H1 (cell line): ENCODE data around the gene ZNF808. TPM values are rescaled to one million over a fixed set of nuclear protein-coding genes. Genes with fewer than 3 reads are reported as not detected.

Source experiments
- CTCF ChIA-PET: fragments of 300-600 bp; sonication (Branson Sonifier 250); formaldehyde crosslinking; loops from one replicate; lab custom pipeline; 2021; ENCODE audit not compliant: partially characterized antibody; lab: Charles Lee
- POLR2A ChIA-PET: fragments of 300-600 bp; sonication (Branson Sonifier 250); formaldehyde crosslinking; loops from one replicate; lab custom pipeline; 2021; ENCODE audit warnings: inconsistent platforms; ENCODE audit not compliant: partially characterized antibody; lab: Charles Lee
- DNase-seq, 2 experiments: peaks; one replicate each; pipeline versions ENCODE4 v3.0.0 to v3.0.0-alpha.2; 2010 to 2022; ENCODE audit warnings: low spot score in 2 of 2, low read depth in 1 of 2, mixed read lengths in 1 of 2
- FAIRE-seq: peaks from 2 replicates; lab custom pipeline; 2011; peaks lifted over from hg19 to GRCh38; lab: Jason Lieb, UNC
- H2AFZ ChIP-seq: 2 replicates; pipeline ENCODE4 v1.8.1; 2012; ENCODE audit warnings: low read length, inconsistent platforms
- H2AK5ac ChIP-seq: 2 replicates; pipeline ENCODE4 v1.6.1; 2013; ENCODE audit warnings: low read depth, low read length
- H2BK120ac ChIP-seq: replicated peaks from 2 replicates; pipeline ENCODE3; 2013; ENCODE audit warnings: low read depth, low read length, inconsistent platforms
- H2BK12ac ChIP-seq: 2 replicates; pipeline ENCODE4 v1.6.1; 2013; ENCODE audit warnings: low read depth, low read length
- H2BK15ac ChIP-seq: 2 replicates; pipeline ENCODE4 v1.6.1; 2013; ENCODE audit warnings: low read length
- H2BK20ac ChIP-seq: 2 replicates; pipeline ENCODE4 v1.6.1; 2013; ENCODE audit warnings: low read length
- H2BK5ac ChIP-seq: 2 replicates; pipeline ENCODE4 v1.6.1; 2013; ENCODE audit warnings: low read depth, low read length
- H3K14ac ChIP-seq: 2 replicates; pipeline ENCODE4 v1.6.1; 2013; ENCODE audit warnings: inconsistent platforms; ENCODE audit not compliant: insufficient read length
- H3K18ac ChIP-seq: 2 replicates; pipeline ENCODE4 v1.6.1; 2013; ENCODE audit warnings: low read length; ENCODE audit errors: extremely low read depth
- H3K23ac ChIP-seq: 2 replicates; pipeline ENCODE4 v1.6.1; 2013; ENCODE audit warnings: inconsistent platforms; ENCODE audit not compliant: insufficient read length
- H3K23me2 ChIP-seq: 2 replicates; pipeline ENCODE4 v1.6.1; 2013; ENCODE audit warnings: low read depth, low read length
- H3K27ac ChIP-seq: 2 replicates; pipeline ENCODE4 v1.6.1; 2011; ENCODE audit warnings: low read depth, low read length, inconsistent platforms
- H3K27me3 ChIP-seq, 4 experiments: replicated peaks in 1 of 4; 1 replicate in 1 of 4; 2 replicates in 3 of 4; pipeline versions ENCODE4 v1.6.1 to v1.8.1; 2011 to 2013; ENCODE audit warnings: low read length in 3 of 4, mild to moderate bottlenecking in 3 of 4, inconsistent platforms in 2 of 4, mixed read lengths in 2 of 4, moderate library complexity in 1 of 4; ENCODE audit not compliant: control insufficient read depth in 3 of 4, insufficient read depth in 3 of 4; ENCODE audit errors: extremely low read depth in 1 of 4
- H3K36me3 ChIP-seq, 4 experiments: 2 replicates each; pipeline versions ENCODE4 v1.6.1 to v1.8.1; 2011 to 2013; ENCODE audit warnings: mild to moderate bottlenecking in 4 of 4, low read length in 3 of 4, moderate library complexity in 2 of 4, control low read depth in 1 of 4, inconsistent platforms in 1 of 4; ENCODE audit not compliant: insufficient read depth in 4 of 4, control insufficient read depth in 2 of 4
- H3K4ac ChIP-seq: replicated peaks from 2 replicates; pipeline ENCODE3; 2013; ENCODE audit warnings: low read length, low read depth, mixed read lengths, inconsistent platforms; ENCODE audit not compliant: insufficient read length
- H3K4me1 ChIP-seq, 4 experiments: replicated peaks in 1 of 4; 1 replicate in 1 of 4; 2 replicates in 3 of 4; pipeline versions ENCODE4 v1.6.1 to v1.8.1; 2011 to 2013; ENCODE audit warnings: low read length in 3 of 4, inconsistent platforms in 2 of 4, mixed read lengths in 1 of 4; ENCODE audit not compliant: insufficient read depth in 4 of 4, control insufficient read depth in 3 of 4
- H3K4me2 ChIP-seq, 2 experiments: 2 replicates each; pipeline versions ENCODE4 v1.6.1 to v1.8.1; 2011 to 2013; ENCODE audit warnings: low read depth in 2 of 2, low read length in 2 of 2, control low read depth in 1 of 2, inconsistent platforms in 1 of 2, mild to moderate bottlenecking in 1 of 2; ENCODE audit not compliant: insufficient read depth in 1 of 2
- H3K4me3 ChIP-seq, 4 experiments: fragments of 200-600, 300-600 bp in 1 of 4; sonication (generic), shearing (Covaris generic), sonication (Bioruptor Twin) in 1 of 4; 2 replicates each; pipeline versions ENCODE4 v1.5.1 to v1.8.1; 2011 to 2016; ENCODE audit warnings: low read length in 4 of 4, low read depth in 3 of 4, control low read depth in 2 of 4, inconsistent platforms in 2 of 4, mild to moderate bottlenecking in 2 of 4, mixed read lengths in 1 of 4, moderate library complexity in 1 of 4; ENCODE audit not compliant: insufficient read depth in 2 of 4; ENCODE audit errors: extremely low read depth in 1 of 4
- H3K56ac ChIP-seq: replicated peaks from 2 replicates; pipeline ENCODE3; 2013; ENCODE audit warnings: low read depth, mild to moderate bottlenecking, mixed read lengths, low read length, inconsistent platforms; ENCODE audit not compliant: insufficient read length
- H3K79me1 ChIP-seq: 2 replicates; pipeline ENCODE4 v1.6.1; 2013; ENCODE audit warnings: low read depth, low read length, control low read depth
- H3K79me2 ChIP-seq, 2 experiments: 2 replicates each; pipeline versions ENCODE4 v1.6.1 to v1.8.1; 2012 to 2013; ENCODE audit warnings: low read length in 2 of 2, mild to moderate bottlenecking in 2 of 2, inconsistent platforms in 1 of 2; ENCODE audit not compliant: insufficient read depth in 2 of 2, control insufficient read depth in 1 of 2
- H3K9ac ChIP-seq, 4 experiments: replicated peaks in 1 of 4; 1 replicate in 1 of 4; 2 replicates in 3 of 4; pipeline versions ENCODE4 v1.6.1 to v1.8.1; 2011 to 2013; ENCODE audit warnings: low read depth in 3 of 4, low read length in 3 of 4, control low read depth in 2 of 4, mild to moderate bottlenecking in 2 of 4, moderate library complexity in 2 of 4, inconsistent platforms in 1 of 4; ENCODE audit errors: extremely low read depth in 1 of 4
- H3K9me3 ChIP-seq, 2 experiments: 2 replicates each; pipeline versions ENCODE4 v1.6.1 to v1.8.1; 2012 to 2013; ENCODE audit warnings: mild to moderate bottlenecking in 2 of 2, moderate library complexity in 2 of 2, control low read depth in 1 of 2, inconsistent platforms in 1 of 2, low read depth in 1 of 2, low read length in 1 of 2, mixed read lengths in 1 of 2; ENCODE audit not compliant: insufficient read depth in 2 of 2
- H4K20me1 ChIP-seq, 2 experiments: replicated peaks in 1 of 2; 2 replicates each; pipeline versions ENCODE3 to v1.8.1; 2011 to 2013; ENCODE audit warnings: inconsistent platforms in 2 of 2, low read length in 2 of 2, mild to moderate bottlenecking in 1 of 2; ENCODE audit not compliant: insufficient read depth in 2 of 2, control insufficient read depth in 1 of 2
- H4K5ac ChIP-seq: 2 replicates; pipeline ENCODE4 v1.6.1; 2013; ENCODE audit warnings: low read length, low read depth, mixed read lengths, inconsistent platforms; ENCODE audit not compliant: insufficient read length
- H4K8ac ChIP-seq: 2 replicates; pipeline ENCODE4 v1.8.0; 2013; ENCODE audit warnings: mild to moderate bottlenecking, moderate library complexity, low read length, inconsistent platforms; ENCODE audit not compliant: insufficient read depth; ENCODE audit errors: extremely low read depth
- H4K91ac ChIP-seq: replicated peaks from 2 replicates; pipeline ENCODE3; 2013; ENCODE audit warnings: low read length, mixed read lengths, inconsistent platforms; ENCODE audit not compliant: insufficient read length
- ASH2L ChIP-seq: fragments of 200-600, 300-600 bp; sonication (generic); IDR thresholded peaks from one replicate; pipeline ENCODE4 v1.7.1; 2017; ENCODE audit warnings: low read length
- ATF2 ChIP-seq: IDR thresholded peaks from 2 replicates; pipeline ENCODE4 v1.6.1; 2012; ENCODE audit warnings: low read length, inconsistent platforms
- BACH1 ChIP-seq: IDR thresholded peaks from 2 replicates; pipeline ENCODE4 v1.6.1; 2012; ENCODE audit warnings: low read length, improper control_type of control experiment
- CHD2 ChIP-seq: IDR thresholded peaks from 2 replicates; pipeline ENCODE4 v1.6.1; 2012; ENCODE audit warnings: low read length, improper control_type of control experiment
- EGR1 ChIP-seq: IDR thresholded peaks from 2 replicates; pipeline ENCODE4 v1.6.1; 2011; ENCODE audit warnings: low read depth, low read length, borderline replicate concordance
- EZH2 ChIP-seq: fragments of 200-600 bp; sonication (generic); IDR thresholded peaks from 2 replicates; pipeline ENCODE4 v1.7.1; 2012; ENCODE audit warnings: low read depth, mild to moderate bottlenecking, moderate library complexity, low read length, inconsistent platforms; ENCODE audit not compliant: severe bottlenecking
- KDM1A ChIP-seq: fragments of 200-600, 300-600 bp; sonication (generic); IDR thresholded peaks from 2 replicates; pipeline ENCODE4 v1.7.1; 2016; ENCODE audit warnings: mild to moderate bottlenecking, low read length, borderline replicate concordance
- MAX ChIP-seq: IDR thresholded peaks from 2 replicates; pipeline ENCODE4 v1.6.1; 2012; ENCODE audit warnings: inconsistent platforms
- RNF2 ChIP-seq: fragments of 200-900, 300-1000 bp; sonication (generic); IDR thresholded peaks from 2 replicates; pipeline ENCODE4 v1.7.1; 2016; ENCODE audit warnings: borderline replicate concordance, low read depth, mild to moderate bottlenecking, antibody characterized with exemption, low read length; ENCODE audit not compliant: poor library complexity, severe bottlenecking; ENCODE audit errors: missing control alignments
- SP2 ChIP-seq: IDR thresholded peaks from 2 replicates; pipeline ENCODE4 v1.6.1; 2012; ENCODE audit warnings: mild to moderate bottlenecking, low read length, inconsistent platforms
- SUZ12 ChIP-seq: fragments of 200-600 bp; sonication (generic); IDR thresholded peaks from 2 replicates; pipeline ENCODE4 v1.6.1; 2012; ENCODE audit warnings: mild to moderate bottlenecking, inconsistent platforms, low read length, moderate library complexity, mixed read lengths
- WGBS, 2 experiments: shearing (Covaris generic) in 1 of 2; methylation state at CpG; one replicate each; pipeline versions ENCODE4 v1.1.6 to v1.1.7; 2013 to 2015; ENCODE audit warnings: low lambda C conversion rate in 2 of 2, mixed read lengths in 2 of 2, inconsistent platforms in 1 of 2, low coverage in 1 of 2, missing lambda C conversion rate in 1 of 2; ENCODE audit not compliant: insufficient replicate concordance in 2 of 2, insufficient coverage in 1 of 2, insufficient read length in 1 of 2; ENCODE audit errors: extremely low coverage in 1 of 2, missing lambda C conversion rate in 1 of 2; 5-methylcytosine and 5-hydroxymethylcytosine counted together
- polyA plus RNA-seq, 7 experiments: library from polyadenylated mRNA; depleted of rRNA in 3 of 7; stranded (reverse) in 5 of 7; unstranded in 2 of 7; fragments of >200 nt in 5 of 7; fragments of 200-250 nt in 2 of 7; gene quantifications; 1 replicate in 5 of 7; 2 replicates in 1 of 7; 4 replicates in 1 of 7; pipeline versions ENCODE4 v1.2.1 to v1.2.3, GENCODE V29; 2011 to 2013; ENCODE audit warnings: missing spikeins in 2 of 7, mixed read lengths in 2 of 7
- total RNA-seq: library from RNA; stranded (reverse); fragmentation: NEBNext Ultra II Directional; extraction: Animal tissue kit (Norgen Biotek cat#: 25700); gene quantifications from 2 replicates; pipeline ENCODE4 v1.2.1, GENCODE V29; 2021

ZNF808 gene
- total and polyA plus RNA-seq, 2 of the 8 experiments (the other 6 are each of a cell fraction or from before 2014, with no cell fraction given): 3.9 to 25.9 TPM

- 0 out of 4 replicates have a peak, but pooled peaks cover 0 to 2% of the 10 kb centered on the region in 2 experiments for H3K79me2 ChIP-seq
- peaks cover 6 to 40% (median 25%) of the 10 kb centered on the region in 4 experiments; a peak in 7 of 8 replicates for H3K36me3 ChIP-seq
- H3K27ac ChIP-seq: no peak overlapping the region
- no peak overlapping the region for H2BK20ac ChIP-seq
- no peak for DNase-seq
- H3K27me3 ChIP-seq: no peaks in the 10 kb centered on the region
- no peak overlapping the region for H3K56ac ChIP-seq
- peaks cover 0 to 3% of the 10 kb centered on the region in 2 experiments; a peak in 1 of 4 replicates for H3K9me3 ChIP-seq
- H2BK5ac ChIP-seq: no peak overlapping the region
- H3K4me2 ChIP-seq: no peak overlapping the region
- H3K4me3 ChIP-seq: no peak overlapping the region
- H3K23me2 ChIP-seq: no peaks in the 10 kb centered on the region
- 91% methylated on average over 35 of the region's 39 CpGs; no CpG with 5 or more reads in 1 of the 2 experiments for WGBS, 2 experiments
- H3K79me1 ChIP-seq: no peaks in the 10 kb centered on the region; the same call in 1 of the 2 replicates
- H2BK12ac ChIP-seq: no peak overlapping the region
- H3K23ac ChIP-seq: no peak overlapping the region
- H2BK120ac ChIP-seq: no peak overlapping the region
- H3K4me1 ChIP-seq: no peaks in the 10 kb centered on the region; a peak in 1 of 7 replicates
- ChIA-PET POLR2A (no interaction called here), CTCF (no interaction called here)
- H3K9ac ChIP-seq: no peak overlapping the region
- no peaks in the 10 kb centered on the region for H4K20me1 ChIP-seq
- H3K4ac ChIP-seq: no peak overlapping the region
- no peak overlapping the region for H3K14ac ChIP-seq
- no peak overlapping the region for H2AK5ac ChIP-seq
- no peak overlapping the region for H4K8ac ChIP-seq
- H2BK15ac ChIP-seq: no peak overlapping the region
- no peak overlapping the region for H4K91ac ChIP-seq
- no peak overlapping the region for H4K5ac ChIP-seq
- no peak overlapping the region for H3K18ac ChIP-seq
- H2AFZ ChIP-seq: no peak overlapping the region
- FAIRE-seq: no peak
- no peak for TF ChIP-seq RNF2
- no peak for TF ChIP-seq SP2
- TF ChIP-seq EZH2: no peak
- TF ChIP-seq SUZ12: no peak
- TF ChIP-seq KDM1A: no peak
- TF ChIP-seq EGR1: no peak
- TF ChIP-seq BACH1: no peak
- TF ChIP-seq CHD2: no peak
- no peak for TF ChIP-seq MAX
- TF ChIP-seq ASH2L: no peak
- no peak for TF ChIP-seq ATF2
Measured at GRCh38 chr19:52584736-52585440, 57.4 kb downstream of the ZNF808 start.
